ENCODE measurements around the gene ARL17B. TPM values are rescaled to one million over a fixed set of nuclear protein-coding genes. Genes with fewer than 3 reads are reported as not detected.
"Not testable (repeated sequence)": the region's sequence is repeated elsewhere in the genome, so short reads cannot be mapped to it uniquely, and the experiment has no call there.

ARL17B gene
- total and polyA plus RNA-seq, 2 donors (not counting 3 experiments of a cell fraction or from before 2014, with no cell fraction given) = 6.4 to 12.2 TPM

DNA sequence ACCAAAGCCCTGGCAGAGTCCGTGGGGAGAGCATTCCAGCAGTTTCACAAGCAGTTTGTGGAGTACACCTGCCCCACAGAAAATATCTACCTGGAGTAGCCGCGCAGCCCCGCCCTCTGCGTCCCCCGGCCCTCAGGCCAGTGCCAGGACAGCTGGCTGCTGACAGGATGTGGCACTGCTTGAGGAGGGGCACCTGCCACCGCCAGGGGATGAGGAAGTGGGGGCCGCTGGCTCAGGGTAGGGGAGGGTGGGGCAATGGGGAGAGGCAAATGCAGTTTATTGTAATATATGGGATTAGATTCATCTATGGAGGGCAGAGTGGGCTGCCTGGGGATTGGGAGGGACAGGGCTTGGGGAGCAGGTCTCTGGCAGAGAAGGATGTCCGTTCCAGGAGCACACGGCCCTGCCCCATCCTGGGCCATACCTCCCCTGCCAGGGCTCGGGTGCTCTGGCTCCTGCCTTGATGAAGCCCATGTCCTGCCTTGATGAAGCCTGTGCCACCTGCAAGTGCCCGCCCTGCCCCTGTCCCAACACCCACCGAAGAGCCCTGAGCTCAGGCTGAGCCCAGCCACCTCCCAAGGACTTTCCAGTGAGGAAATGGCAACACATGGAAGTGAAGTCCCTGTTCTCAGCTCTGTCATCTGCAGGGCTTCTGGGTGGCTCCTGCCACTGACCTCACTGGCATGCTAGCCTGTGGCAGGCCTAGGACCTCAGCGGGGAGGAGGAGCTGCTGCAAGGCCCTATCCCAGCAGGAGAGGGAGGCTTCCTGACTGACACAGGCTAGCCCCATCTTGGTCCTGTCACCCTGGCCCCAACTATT is 116.4 kb downstream of the ARL17B start:
- H3K4me1 ChIP-seq (ENCODE audit: control insufficient read depth, extremely low read depth, insufficient read depth, low read length); H3K9me3 ChIP-seq (replicated peaks; ENCODE audit: control insufficient read depth, insufficient read depth, low read length); H3K4me2 ChIP-seq (ENCODE audit: insufficient read depth, low read length); H3K27me3 ChIP-seq (ENCODE audit: control insufficient read depth in 2 of 2, insufficient read depth in 2 of 2, low read length in 2 of 2); H3K27ac ChIP-seq (ENCODE audit: insufficient read depth, low read depth, low read length); H3K9me1 ChIP-seq (replicated peaks; ENCODE audit: control insufficient read depth, extremely low read depth, insufficient read depth, low read length); CTCF ChIA-PET; FAIRE-seq; dilution Hi-C loops (cut with MboI; ENCODE audit: extremely low pct_ligation_motif_present, low sequenced_read_pairs); H3K36me3 ChIP-seq (ENCODE audit: control insufficient read depth in 2 of 2, extremely low read depth in 1 of 2, insufficient read depth in 2 of 2, low read length in 2 of 2); H3K4me3 ChIP-seq (replicated peaks in 1 of 3; ENCODE audit: insufficient read depth in 1 of 3, low read depth in 1 of 3, low read length in 3 of 3); intact Hi-C loops (cut with micrococcal nuclease); POLR2A ChIA-PET; H2AFZ ChIP-seq (ENCODE audit: low read depth, low read length); H4K20me1 ChIP-seq (replicated peaks; ENCODE audit: control insufficient read depth, extremely low read depth, insufficient read depth, low read length); H3K79me2 ChIP-seq (ENCODE audit: control insufficient read depth, insufficient read depth, low read length); H3K9ac ChIP-seq (replicated peaks; ENCODE audit: extremely low read depth, insufficient read depth, low read length); DNase-seq (ENCODE audit: low read depth, low spot score); BruUV-seq (replicated peaks): not testable (repeated sequence)

DNA sequence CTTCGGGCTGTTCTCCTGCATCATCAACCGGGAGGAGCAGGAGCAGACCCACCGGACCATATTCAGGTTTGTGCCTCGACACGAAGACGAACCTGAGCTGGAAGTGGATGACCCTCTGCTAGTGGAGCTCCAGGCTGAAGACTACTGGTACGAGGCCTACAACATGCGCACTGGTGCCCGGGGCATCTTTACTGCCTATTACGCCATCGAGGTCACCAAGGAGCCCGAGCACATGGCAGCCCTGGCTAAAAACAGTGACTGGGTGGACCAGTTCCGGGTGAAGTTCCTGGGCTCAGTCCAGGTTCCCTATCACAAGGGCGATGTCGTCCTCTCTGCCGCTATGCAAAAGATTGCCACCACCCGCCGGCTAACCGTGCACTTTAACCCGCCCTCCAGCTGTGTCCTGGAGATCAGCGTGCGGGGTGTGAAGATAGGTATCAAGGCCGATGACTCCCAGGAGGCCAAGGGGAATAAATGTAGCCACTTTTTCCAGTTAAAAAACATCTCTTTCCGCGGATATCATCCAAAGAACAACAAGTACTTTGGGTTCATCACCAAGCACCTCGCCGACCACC is 117.1 kb downstream of the ARL17B start:
- intact Hi-C loops (cut with micrococcal nuclease); H3K4me2 ChIP-seq (ENCODE audit: insufficient read depth, low read length); H3K9me1 ChIP-seq (replicated peaks; ENCODE audit: control insufficient read depth, extremely low read depth, insufficient read depth, low read length); H3K9ac ChIP-seq (replicated peaks; ENCODE audit: extremely low read depth, insufficient read depth, low read length); POLR2A ChIA-PET; H3K9me3 ChIP-seq (replicated peaks; ENCODE audit: control insufficient read depth, insufficient read depth, low read length); DNase-seq (ENCODE audit: low read depth, low spot score); H3K36me3 ChIP-seq (ENCODE audit: control insufficient read depth in 2 of 2, extremely low read depth in 1 of 2, insufficient read depth in 2 of 2, low read length in 2 of 2); FAIRE-seq; H3K4me1 ChIP-seq (ENCODE audit: control insufficient read depth, extremely low read depth, insufficient read depth, low read length); CTCF ChIA-PET; H3K27me3 ChIP-seq (ENCODE audit: control insufficient read depth in 2 of 2, insufficient read depth in 2 of 2, low read length in 2 of 2); H3K4me3 ChIP-seq (replicated peaks in 1 of 3; ENCODE audit: insufficient read depth in 1 of 3, low read depth in 1 of 3, low read length in 3 of 3); H3K79me2 ChIP-seq (ENCODE audit: control insufficient read depth, insufficient read depth, low read length); H3K27ac ChIP-seq (ENCODE audit: insufficient read depth, low read depth, low read length); dilution Hi-C loops (cut with MboI; ENCODE audit: extremely low pct_ligation_motif_present, low sequenced_read_pairs); H4K20me1 ChIP-seq (replicated peaks; ENCODE audit: control insufficient read depth, extremely low read depth, insufficient read depth, low read length); H2AFZ ChIP-seq (ENCODE audit: low read depth, low read length); BruUV-seq (replicated peaks): not testable (repeated sequence)

DNA sequence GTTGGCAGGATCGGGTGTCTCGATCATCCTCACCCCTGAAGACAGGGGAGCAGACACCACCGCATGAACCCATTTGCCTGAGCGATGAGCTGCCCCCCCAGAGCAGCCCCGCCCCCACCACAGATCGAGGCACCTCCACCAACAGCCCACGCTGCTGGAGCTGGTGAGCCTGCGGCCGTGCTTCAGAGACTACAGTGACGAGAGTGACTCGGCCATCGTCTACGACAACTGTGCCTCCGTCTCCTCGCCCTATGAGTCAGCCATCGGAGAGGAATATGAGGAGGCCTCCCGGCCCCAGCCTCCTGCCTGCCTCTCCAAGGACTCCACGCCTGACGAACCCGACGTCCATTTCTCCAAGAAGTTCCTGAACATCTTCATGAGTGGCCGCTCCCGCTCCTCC is 117.6 kb downstream of the ARL17B start:
- H3K9me3 ChIP-seq (replicated peaks; ENCODE audit: control insufficient read depth, insufficient read depth, low read length); CTCF ChIA-PET; H3K36me3 ChIP-seq (ENCODE audit: control insufficient read depth in 2 of 2, extremely low read depth in 1 of 2, insufficient read depth in 2 of 2, low read length in 2 of 2); H3K4me3 ChIP-seq (replicated peaks in 1 of 3; ENCODE audit: insufficient read depth in 1 of 3, low read depth in 1 of 3, low read length in 3 of 3); H3K27me3 ChIP-seq (ENCODE audit: control insufficient read depth in 2 of 2, insufficient read depth in 2 of 2, low read length in 2 of 2); H4K20me1 ChIP-seq (replicated peaks; ENCODE audit: control insufficient read depth, extremely low read depth, insufficient read depth, low read length); BruUV-seq (replicated peaks); POLR2A ChIA-PET; H2AFZ ChIP-seq (ENCODE audit: low read depth, low read length); intact Hi-C loops (cut with micrococcal nuclease); DNase-seq (ENCODE audit: low read depth, low spot score); dilution Hi-C loops (cut with MboI; ENCODE audit: extremely low pct_ligation_motif_present, low sequenced_read_pairs); FAIRE-seq; H3K4me1 ChIP-seq (ENCODE audit: control insufficient read depth, extremely low read depth, insufficient read depth, low read length); H3K9ac ChIP-seq (replicated peaks; ENCODE audit: extremely low read depth, insufficient read depth, low read length); H3K79me2 ChIP-seq (ENCODE audit: control insufficient read depth, insufficient read depth, low read length); H3K9me1 ChIP-seq (replicated peaks; ENCODE audit: control insufficient read depth, extremely low read depth, insufficient read depth, low read length); H3K27ac ChIP-seq (ENCODE audit: insufficient read depth, low read depth, low read length); H3K4me2 ChIP-seq (ENCODE audit: insufficient read depth, low read length): not testable (repeated sequence)

DNA sequence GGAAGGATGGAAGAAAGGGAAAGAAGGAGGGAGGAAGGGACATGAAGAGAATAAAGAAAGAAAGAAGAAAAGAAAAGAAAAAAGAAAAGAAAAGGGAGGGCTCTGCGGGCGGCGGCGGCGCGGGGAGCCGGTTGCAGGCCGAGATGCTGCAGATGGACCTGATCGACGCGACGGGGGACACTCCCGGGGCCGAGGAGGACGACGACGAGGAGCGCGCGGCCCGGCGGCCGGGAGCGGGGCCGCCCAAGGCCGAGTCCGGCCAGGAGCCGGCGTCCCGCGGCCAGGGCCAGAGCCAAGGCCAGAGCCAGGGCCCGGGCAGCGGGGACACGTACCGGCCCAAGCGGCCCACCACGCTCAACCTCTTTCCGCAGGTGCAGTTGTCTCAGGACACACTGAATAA is 118.1 kb downstream of the ARL17B start:
- BruUV-seq (replicated peaks); DNase-seq (ENCODE audit: low read depth, low spot score); H3K4me2 ChIP-seq (ENCODE audit: insufficient read depth, low read length); H3K27ac ChIP-seq (ENCODE audit: insufficient read depth, low read depth, low read length); CTCF ChIA-PET; H3K9me3 ChIP-seq (replicated peaks; ENCODE audit: control insufficient read depth, insufficient read depth, low read length); FAIRE-seq; H3K4me3 ChIP-seq (replicated peaks in 1 of 3; ENCODE audit: insufficient read depth in 1 of 3, low read depth in 1 of 3, low read length in 3 of 3); H3K4me1 ChIP-seq (ENCODE audit: control insufficient read depth, extremely low read depth, insufficient read depth, low read length); POLR2A ChIA-PET; H3K9me1 ChIP-seq (replicated peaks; ENCODE audit: control insufficient read depth, extremely low read depth, insufficient read depth, low read length); H3K9ac ChIP-seq (replicated peaks; ENCODE audit: extremely low read depth, insufficient read depth, low read length); H3K36me3 ChIP-seq (ENCODE audit: control insufficient read depth in 2 of 2, extremely low read depth in 1 of 2, insufficient read depth in 2 of 2, low read length in 2 of 2); dilution Hi-C loops (cut with MboI; ENCODE audit: extremely low pct_ligation_motif_present, low sequenced_read_pairs); H2AFZ ChIP-seq (ENCODE audit: low read depth, low read length); H3K79me2 ChIP-seq (ENCODE audit: control insufficient read depth, insufficient read depth, low read length); H4K20me1 ChIP-seq (replicated peaks; ENCODE audit: control insufficient read depth, extremely low read depth, insufficient read depth, low read length); intact Hi-C loops (cut with micrococcal nuclease); H3K27me3 ChIP-seq (ENCODE audit: control insufficient read depth in 2 of 2, insufficient read depth in 2 of 2, low read length in 2 of 2): not testable (repeated sequence)
